Esophagus muscularis mucosa (tissue), 3 donors: ENCODE results near the gene MSANTD4.

ENCODE experiments used
- POLR2AphosphoS5 ChIP-seq, 2 donors: sonication (generic); formaldehyde crosslinking; IDR thresholded peaks; one replicate each; pipeline ENCODE4 v1.6.1; 2017; ENCODE audit warnings: antibody characterized with exemption in 2 of 2
- TF ChIP-seq, protein P1 (sequence below), 3 experiments: fragments of 200-600 bp in 2 of 3; fragments of 450-650 bp in 1 of 3; sonication (generic) in 2 of 3; IDR thresholded peaks; one replicate each; pipeline ENCODE4 v1.5.1; 2017 to 2019; ENCODE audit warnings: antibody characterized with exemption in 3 of 3, mild to moderate bottlenecking in 2 of 3, moderate library complexity in 1 of 3

DNA sequence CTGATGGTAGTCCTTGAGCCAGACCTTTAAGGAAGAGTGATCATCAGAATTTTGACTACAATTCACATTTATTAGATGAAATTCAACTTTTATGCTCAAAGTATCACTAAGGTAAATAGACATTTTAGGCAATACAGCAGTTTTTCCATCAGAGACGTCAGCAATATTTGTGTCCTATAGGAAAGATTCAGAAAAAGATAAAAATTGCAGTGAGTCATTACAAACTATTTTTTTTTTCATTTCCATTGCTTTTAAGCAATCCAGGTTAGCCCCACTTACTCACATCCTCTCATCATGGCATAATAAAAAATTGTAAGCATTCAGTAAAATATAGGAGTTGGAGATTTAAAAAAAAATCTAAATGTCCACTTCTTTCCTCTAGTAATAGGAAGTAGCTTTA lies 46.9 kb downstream of the MSANTD4 start:
- TF ChIP-seq, protein P1, sequence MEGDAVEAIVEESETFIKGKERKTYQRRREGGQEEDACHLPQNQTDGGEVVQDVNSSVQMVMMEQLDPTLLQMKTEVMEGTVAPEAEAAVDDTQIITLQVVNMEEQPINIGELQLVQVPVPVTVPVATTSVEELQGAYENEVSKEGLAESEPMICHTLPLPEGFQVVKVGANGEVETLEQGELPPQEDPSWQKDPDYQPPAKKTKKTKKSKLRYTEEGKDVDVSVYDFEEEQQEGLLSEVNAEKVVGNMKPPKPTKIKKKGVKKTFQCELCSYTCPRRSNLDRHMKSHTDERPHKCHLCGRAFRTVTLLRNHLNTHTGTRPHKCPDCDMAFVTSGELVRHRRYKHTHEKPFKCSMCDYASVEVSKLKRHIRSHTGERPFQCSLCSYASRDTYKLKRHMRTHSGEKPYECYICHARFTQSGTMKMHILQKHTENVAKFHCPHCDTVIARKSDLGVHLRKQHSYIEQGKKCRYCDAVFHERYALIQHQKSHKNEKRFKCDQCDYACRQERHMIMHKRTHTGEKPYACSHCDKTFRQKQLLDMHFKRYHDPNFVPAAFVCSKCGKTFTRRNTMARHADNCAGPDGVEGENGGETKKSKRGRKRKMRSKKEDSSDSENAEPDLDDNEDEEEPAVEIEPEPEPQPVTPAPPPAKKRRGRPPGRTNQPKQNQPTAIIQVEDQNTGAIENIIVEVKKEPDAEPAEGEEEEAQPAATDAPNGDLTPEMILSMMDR (IDR thresholded peaks at IDR 0.05): no peak
- no peak for TF ChIP-seq POLR2AphosphoS5 (IDR thresholded peaks at IDR 0.05)
